Thyroid gland (tissue), 4 donors: ENCODE measurements around the gene LUZP2.

Experiments
- POLR2A ChIP-seq, 2 donors: fragments of 450-650 bp; IDR thresholded peaks; one replicate each; pipeline ENCODE4 v1.6.1; 2017; ENCODE audit warnings: antibody characterized with exemption in 2 of 2, mild to moderate bottlenecking in 2 of 2, moderate library complexity in 1 of 2
- TF ChIP-seq, protein P1 (sequence below), 6 experiments: fragments of 200-600 bp in 3 of 6; fragments of 450-650 bp in 3 of 6; sonication (generic) in 3 of 6; IDR thresholded peaks; one replicate each; pipeline ENCODE4 v1.5.1; 2016 to 2019; ENCODE audit warnings: antibody characterized with exemption in 6 of 6, mild to moderate bottlenecking in 2 of 6, inconsistent platforms in 1 of 6, moderate library complexity in 1 of 6

DNA sequence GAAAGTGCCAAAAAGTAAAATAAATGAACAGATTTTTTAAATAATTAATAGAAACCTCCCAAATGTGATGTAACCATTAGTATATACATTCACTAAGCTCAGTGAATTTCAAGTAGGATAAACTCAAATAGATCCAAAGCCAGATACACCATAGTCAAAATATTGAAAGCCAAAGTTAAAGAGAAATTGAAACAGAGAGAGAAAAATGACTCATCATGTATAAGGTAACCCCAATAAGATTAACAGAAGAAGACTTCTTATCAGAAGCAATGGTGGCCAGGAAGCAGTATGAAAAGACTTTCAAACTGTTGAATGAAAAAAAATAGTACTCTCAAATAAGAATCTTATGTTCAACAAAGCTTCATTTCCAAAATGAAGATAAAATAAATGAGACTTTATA lies 70.5 kb downstream of the LUZP2 start:
- no peak for TF ChIP-seq POLR2A (IDR thresholded peaks at IDR 0.05)
- TF ChIP-seq, protein P1, sequence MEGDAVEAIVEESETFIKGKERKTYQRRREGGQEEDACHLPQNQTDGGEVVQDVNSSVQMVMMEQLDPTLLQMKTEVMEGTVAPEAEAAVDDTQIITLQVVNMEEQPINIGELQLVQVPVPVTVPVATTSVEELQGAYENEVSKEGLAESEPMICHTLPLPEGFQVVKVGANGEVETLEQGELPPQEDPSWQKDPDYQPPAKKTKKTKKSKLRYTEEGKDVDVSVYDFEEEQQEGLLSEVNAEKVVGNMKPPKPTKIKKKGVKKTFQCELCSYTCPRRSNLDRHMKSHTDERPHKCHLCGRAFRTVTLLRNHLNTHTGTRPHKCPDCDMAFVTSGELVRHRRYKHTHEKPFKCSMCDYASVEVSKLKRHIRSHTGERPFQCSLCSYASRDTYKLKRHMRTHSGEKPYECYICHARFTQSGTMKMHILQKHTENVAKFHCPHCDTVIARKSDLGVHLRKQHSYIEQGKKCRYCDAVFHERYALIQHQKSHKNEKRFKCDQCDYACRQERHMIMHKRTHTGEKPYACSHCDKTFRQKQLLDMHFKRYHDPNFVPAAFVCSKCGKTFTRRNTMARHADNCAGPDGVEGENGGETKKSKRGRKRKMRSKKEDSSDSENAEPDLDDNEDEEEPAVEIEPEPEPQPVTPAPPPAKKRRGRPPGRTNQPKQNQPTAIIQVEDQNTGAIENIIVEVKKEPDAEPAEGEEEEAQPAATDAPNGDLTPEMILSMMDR (IDR thresholded peaks at IDR 0.05): no peak
